GM12878 (cell line): Measurements from ENCODE around the gene SCUBE3. TPM values are rescaled to one million over a fixed set of nuclear protein-coding genes. Genes with fewer than 3 reads are reported as not detected.

Source experiments
- ATAC-seq: fragments of 200-7000 bp; cut with Tn5 transposase; 3 replicates; pipeline ENCODE4 v1.9.1; 2020; ENCODE audit warnings: mild to moderate bottlenecking, moderate library complexity
- BruUV-seq: library from RNA; stranded (reverse); fragments of 400-500 nt; replicated peaks from 2 replicates; lab custom pipeline; 2021; lab: Mats Ljungman, UMichigan
- CTCF ChIA-PET: fragments of 300-600 bp; sonication (Branson Sonifier 250); formaldehyde crosslinking; extraction: SDS; loops from one replicate; lab custom pipeline; 2021; ENCODE audit warnings: inconsistent platforms; lab: Yijun Ruan, JAX
- POLR2A ChIA-PET: fragments of 350-600 bp; formaldehyde crosslinking; extraction: SDS; loops from one replicate; lab custom pipeline; 2021; ENCODE audit warnings: inconsistent platforms; lab: Charles Lee
- RAD21 ChIA-PET: fragments of 300-600 bp; sonication (Branson Sonifier 250); formaldehyde crosslinking; loops from one replicate; lab custom pipeline; 2023; ENCODE audit warnings: antibody characterized with exemption; ENCODE audit not compliant: unreplicated experiment; lab: Charles Lee
- SMC1A ChIA-PET: fragments of 300-600 bp; sonication (Branson Sonifier 250); formaldehyde crosslinking; loops from one replicate; lab custom pipeline; 2023; ENCODE audit not compliant: unreplicated experiment, uncharacterized antibody; lab: Charles Lee
- DNase-seq: peaks from one replicate; pipeline ENCODE4 v3.0.0-alpha.2; 2011; ENCODE audit warnings: low read depth, low spot score
- FAIRE-seq: peaks from 3 replicates; lab custom pipeline; 2011; peaks lifted over from hg19 to GRCh38; lab: Jason Lieb, UNC
- H2AFZ ChIP-seq: 2 replicates; pipeline ENCODE4 v1.6.0; 2011; ENCODE audit warnings: low read depth, low read length, control low read depth; ENCODE audit not compliant: control insufficient read depth
- H3K27ac ChIP-seq: 2 replicates; pipeline ENCODE4 v1.5.1; 2011; ENCODE audit warnings: control low read depth; ENCODE audit not compliant: control insufficient read depth, insufficient read depth
- H3K27me3 ChIP-seq, 2 experiments: replicated peaks in 1 of 2; 2 replicates each; pipeline versions ENCODE4 v1.6.0 to v1.6.1; 2011; ENCODE audit warnings: low read length in 1 of 2; ENCODE audit not compliant: control insufficient read depth in 2 of 2, insufficient read depth in 2 of 2
- H3K36me3 ChIP-seq, 2 experiments: 2 replicates each; pipeline ENCODE4 v1.5.1; 2011; ENCODE audit warnings: low read length in 1 of 2; ENCODE audit not compliant: control insufficient read depth in 2 of 2, insufficient read depth in 2 of 2
- H3K4me1 ChIP-seq: 2 replicates; pipeline ENCODE4 v1.6.1; 2011; ENCODE audit warnings: mild to moderate bottlenecking, low read length, moderate library complexity, mixed read lengths; ENCODE audit not compliant: control insufficient read depth, insufficient read depth
- H3K4me2 ChIP-seq: 2 replicates; pipeline ENCODE4 v1.6.0; 2011; ENCODE audit warnings: control low read depth; ENCODE audit not compliant: control insufficient read depth, insufficient read depth
- H3K4me3 ChIP-seq: fragments of 200-600 bp; sonication (generic); 2 replicates; pipeline ENCODE4 v1.5.1; 2016
- H3K79me2 ChIP-seq: 2 replicates; pipeline ENCODE4 v1.6.0; 2011; ENCODE audit warnings: low read length; ENCODE audit not compliant: control insufficient read depth, insufficient read depth
- H3K9ac ChIP-seq: 2 replicates; pipeline ENCODE4 v1.8.0; 2011; ENCODE audit warnings: low read length, control low read depth, mixed read lengths; ENCODE audit not compliant: control insufficient read depth, insufficient read depth
- H3K9me3 ChIP-seq: replicated peaks from 3 replicates; pipeline ENCODE4 v1.5.1; 2011; ENCODE audit warnings: mild to moderate bottlenecking, low read length; ENCODE audit not compliant: control insufficient read depth, insufficient read depth
- H4K20me1 ChIP-seq: 2 replicates; pipeline ENCODE4 v1.6.0; 2011; ENCODE audit not compliant: control insufficient read depth, insufficient read depth
- BCL11A ChIP-seq: IDR thresholded peaks from 2 replicates; pipeline ENCODE4 v1.6.1; 2011; ENCODE audit warnings: low read depth, low read length
- CTCF ChIP-seq, 3 experiments: IDR thresholded peaks in 2 of 3; conservative IDR thresholded peaks in 1 of 3; 2 replicates each; pipeline ENCODE4 v1.5.1; 2011; ENCODE audit warnings: low read depth in 3 of 3, low read length in 3 of 3, mild to moderate bottlenecking in 3 of 3, control low read depth in 2 of 3, moderate library complexity in 2 of 3, inconsistent platforms in 1 of 3, mixed read lengths in 1 of 3; ENCODE audit not compliant: control insufficient read depth in 2 of 3, insufficient read depth in 1 of 3; ENCODE audit errors: extremely low read depth in 1 of 3
- MYC ChIP-seq: IDR thresholded peaks from 2 replicates; pipeline ENCODE4 v1.6.1; 2011; ENCODE audit warnings: mild to moderate bottlenecking, low read length, moderate library complexity, inconsistent platforms; ENCODE audit not compliant: insufficient read depth, insufficient replicate concordance, insufficient read length, severe bottlenecking
- NR2C2 ChIP-seq: IDR thresholded peaks from 2 replicates; pipeline ENCODE4 v1.6.1; 2011; ENCODE audit warnings: borderline replicate concordance, low read depth; ENCODE audit not compliant: control insufficient read depth, insufficient read length
- NRF1 ChIP-seq: conservative IDR thresholded peaks from 2 replicates; pipeline ENCODE4 v1.6.1; 2011; ENCODE audit warnings: mild to moderate bottlenecking, low read depth, low read length, improper control_type of control experiment
- PAX8 ChIP-seq: fragments of 450-650 bp; IDR thresholded peaks from 2 replicates; pipeline ENCODE4 v1.6.1; 2017; ENCODE audit warnings: mild to moderate bottlenecking, moderate library complexity
- PRDM15 ChIP-seq: fragments of 450-650 bp; formaldehyde crosslinking; IDR thresholded peaks from 2 replicates; pipeline ENCODE4 v1.4.0; 2020; ENCODE audit warnings: mild to moderate bottlenecking, moderate library complexity
- SMAD1 ChIP-seq: fragments of 450-650 bp; IDR thresholded peaks from 2 replicates; pipeline ENCODE4 v1.6.1; 2018; ENCODE audit warnings: mild to moderate bottlenecking, low read depth; ENCODE audit not compliant: partially characterized antibody
- SMAD5 ChIP-seq: IDR thresholded peaks from 2 replicates; pipeline ENCODE4 v1.6.1; 2016; ENCODE audit warnings: antibody characterized with exemption, low read depth
- SPI1 ChIP-seq: IDR thresholded peaks from 2 replicates; pipeline ENCODE4 v1.6.1; 2011; ENCODE audit warnings: low read depth, mild to moderate bottlenecking, low read length, moderate library complexity, borderline replicate concordance; ENCODE audit not compliant: insufficient read depth
- TAF1 ChIP-seq: IDR thresholded peaks from 2 replicates; pipeline ENCODE4 v1.6.1; 2011; ENCODE audit warnings: mild to moderate bottlenecking, low read depth, low read length, borderline replicate concordance
- WGBS: methylation state at CpG from one replicate; pipeline ENCODE4 v1.1.6; 2016; ENCODE audit warnings: low lambda C conversion rate; ENCODE audit not compliant: insufficient replicate concordance, insufficient coverage; ENCODE audit errors: missing lambda C conversion rate; 5-methylcytosine and 5-hydroxymethylcytosine counted together
- in situ Hi-C: fragments of 300-500 bp; cut with MboI; formaldehyde crosslinking; loops from 9 replicates; pipeline ENCODE4 v1.14.3; 2018; ENCODE audit warnings: mixed read lengths
- intact Hi-C: fragments of 100-400 bp; cut with micrococcal nuclease; formaldehyde crosslinking; loops from one replicate; pipeline ENCODE4 v1.14.2; 2022; ENCODE audit not compliant: unreplicated experiment
- polyA plus RNA-seq, 11 experiments: library from polyadenylated mRNA; depleted of rRNA in 4 of 11; unstranded in 6 of 11; stranded (reverse) in 5 of 11; fragments of >200 nt; fragmentation: Nextera tagmentation in 4 of 11; fragmentation: Illumina TruSeq in 1 of 11; extraction: Ambion mirVana in 4 of 11; extraction: Trizol in 1 of 11; gene quantifications; 1 replicate in 1 of 11; 2 replicates in 10 of 11; pipeline versions ENCODE4 v1.2.1 to v1.2.3, GENCODE V29; 2011 to 2016; ENCODE audit warnings: inconsistent platforms in 2 of 11, missing spikeins in 2 of 11, low read depth in 1 of 11
- total RNA-seq, 4 experiments: library from RNA; depleted of rRNA in 3 of 4; stranded (reverse); fragments of >200 nt in 3 of 4; fragmentation: Illumina TruSeq in 1 of 4; extraction: Trizol in 1 of 4; gene quantifications; 2 replicates each; pipeline versions ENCODE4 v1.2.1 to v1.2.3, GENCODE V29; 2013 to 2021
- TF ChIP-seq, protein P1 (sequence below): fragments of 450-650 bp; IDR thresholded peaks from 2 replicates; pipeline ENCODE4 v1.6.1; 2016; ENCODE audit warnings: mild to moderate bottlenecking
- TF ChIP-seq, protein P2 (sequence below): fragments of 450-650 bp; conservative IDR thresholded peaks from 2 replicates; pipeline ENCODE4 v1.6.1; 2017; ENCODE audit warnings: mild to moderate bottlenecking, moderate library complexity

SCUBE3 gene
- total and polyA plus RNA-seq, 10 of the 15 experiments (the other 5 are each of a cell fraction or from before 2014, with no cell fraction given), result under 0.01 to 0.20 (median 0.07) TPM; not detected in 4

DNA sequence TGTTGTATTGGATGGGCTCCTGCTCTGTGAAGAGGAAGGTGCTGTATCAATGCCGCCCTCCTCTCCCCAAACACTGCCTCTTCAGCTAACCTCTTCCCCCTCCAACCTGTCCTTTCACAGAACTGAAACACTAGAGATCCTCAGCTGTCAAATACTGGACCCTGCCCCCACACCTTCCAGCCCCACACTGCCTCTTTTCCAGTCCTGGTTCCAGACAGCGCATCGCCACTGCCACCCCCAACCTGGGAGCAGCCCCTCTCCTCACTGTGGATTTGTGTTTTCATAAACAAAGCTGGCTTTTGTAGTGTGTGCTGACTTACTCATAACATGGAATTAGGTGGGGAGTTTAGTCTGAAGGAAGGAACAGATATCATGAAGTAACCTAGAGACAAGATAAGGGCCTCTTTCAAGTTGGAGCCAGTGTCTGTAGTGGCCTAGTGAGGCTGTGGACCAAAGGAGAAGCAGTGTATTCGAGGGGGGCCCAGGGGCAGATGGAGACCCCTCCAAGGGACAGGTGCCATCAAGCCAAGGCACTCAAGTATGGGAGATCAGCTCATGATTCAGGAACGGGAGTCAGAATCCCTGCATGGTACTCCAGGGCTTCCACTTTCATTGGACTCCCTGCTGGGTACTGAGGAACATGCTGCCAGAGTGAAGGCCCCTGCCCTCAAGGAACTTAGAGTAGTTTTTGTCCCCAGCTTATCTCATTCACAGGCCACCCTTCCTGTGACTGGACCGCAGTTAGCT, 2.1 kb downstream of the SCUBE3 start:
- no peak for ATAC-seq
- H3K4me3 ChIP-seq, result no peak overlapping the region
- intact Hi-C loops, result no loop called here
- DNase-seq, result no peak
- no peaks in the 10 kb centered on the region for H3K4me1 ChIP-seq
- ChIA-PET SMC1A (no interaction called here), CTCF (interaction anchor here (1.2 kb wide), 1 partner anchor 10 kb away, joined by 8 read pairs; no protein-coding TSS in a partner anchor), POLR2A (no interaction called here), RAD21 (interaction anchor here (1.6 kb wide), 1 partner anchor 9 kb away, joined by 3 read pairs; no protein-coding TSS in a partner anchor)
- H3K36me3 ChIP-seq, result no peaks in the 10 kb centered on the region
- peaks cover 9 to 14% of the 10 kb centered on the region in 2 experiments for H3K27me3 ChIP-seq
- H3K9ac ChIP-seq, result no peak overlapping the region
- H3K79me2 ChIP-seq, result no peaks in the 10 kb centered on the region
- no peak overlapping the region for H3K27ac ChIP-seq
- no peaks in the 10 kb centered on the region for H3K9me3 ChIP-seq
- no TSS peak for BruUV-seq
- 60% methylated on average over 6 of the region's 6 CpGs for WGBS
- H3K4me2 ChIP-seq, result no peak overlapping the region
- no peaks in the 10 kb centered on the region for H4K20me1 ChIP-seq
- no peak for FAIRE-seq
- no peak overlapping the region for H2AFZ ChIP-seq
- in situ Hi-C loops, result no loop called here
- TF ChIP-seq NR2C2 (no peak), NRF1 (no peak), MYC (no peak), SMAD1 (no peak), BCL11A (no peak), TAF1 (no peak), SPI1 (no peak), SMAD5 (no peak), PAX8 (no peak), PRDM15 (no peak), CTCF (IDR thresholded peaks at IDR 0.05 in 2 of 3, conservative IDR thresholded peaks at IDR 0.05 in 1 of 3; ENCODE audit: control insufficient read depth in 2 of 3, extremely low read depth in 1 of 3, insufficient read depth in 1 of 3, low read depth in 3 of 3, low read length in 3 of 3) (no peak)
- TF ChIP-seq, protein P1, sequence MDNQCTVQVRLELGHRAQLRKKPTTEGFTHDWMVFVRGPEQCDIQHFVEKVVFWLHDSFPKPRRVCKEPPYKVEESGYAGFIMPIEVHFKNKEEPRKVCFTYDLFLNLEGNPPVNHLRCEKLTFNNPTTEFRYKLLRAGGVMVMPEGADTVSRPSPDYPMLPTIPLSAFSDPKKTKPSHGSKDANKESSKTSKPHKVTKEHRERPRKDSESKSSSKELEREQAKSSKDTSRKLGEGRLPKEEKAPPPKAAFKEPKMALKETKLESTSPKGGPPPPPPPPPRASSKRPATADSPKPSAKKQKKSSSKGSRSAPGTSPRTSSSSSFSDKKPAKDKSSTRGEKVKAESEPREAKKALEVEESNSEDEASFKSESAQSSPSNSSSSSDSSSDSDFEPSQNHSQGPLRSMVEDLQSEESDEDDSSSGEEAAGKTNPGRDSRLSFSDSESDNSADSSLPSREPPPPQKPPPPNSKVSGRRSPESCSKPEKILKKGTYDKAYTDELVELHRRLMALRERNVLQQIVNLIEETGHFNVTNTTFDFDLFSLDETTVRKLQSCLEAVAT, result no peak
- TF ChIP-seq, protein P2, sequence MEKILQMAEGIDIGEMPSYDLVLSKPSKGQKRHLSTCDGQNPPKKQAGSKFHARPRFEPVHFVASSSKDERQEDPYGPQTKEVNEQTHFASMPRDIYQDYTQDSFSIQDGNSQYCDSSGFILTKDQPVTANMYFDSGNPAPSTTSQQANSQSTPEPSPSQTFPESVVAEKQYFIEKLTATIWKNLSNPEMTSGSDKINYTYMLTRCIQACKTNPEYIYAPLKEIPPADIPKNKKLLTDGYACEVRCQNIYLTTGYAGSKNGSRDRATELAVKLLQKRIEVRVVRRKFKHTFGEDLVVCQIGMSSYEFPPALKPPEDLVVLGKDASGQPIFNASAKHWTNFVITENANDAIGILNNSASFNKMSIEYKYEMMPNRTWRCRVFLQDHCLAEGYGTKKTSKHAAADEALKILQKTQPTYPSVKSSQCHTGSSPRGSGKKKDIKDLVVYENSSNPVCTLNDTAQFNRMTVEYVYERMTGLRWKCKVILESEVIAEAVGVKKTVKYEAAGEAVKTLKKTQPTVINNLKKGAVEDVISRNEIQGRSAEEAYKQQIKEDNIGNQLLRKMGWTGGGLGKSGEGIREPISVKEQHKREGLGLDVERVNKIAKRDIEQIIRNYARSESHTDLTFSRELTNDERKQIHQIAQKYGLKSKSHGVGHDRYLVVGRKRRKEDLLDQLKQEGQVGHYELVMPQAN, result no peak
